Keratinocyte (primary cell): ENCODE measurements around the gene EPB41.

ENCODE experiments used
- EZH2 ChIP-seq: IDR thresholded peaks from one replicate; pipeline ENCODE4 v1.6.1; 2012; ENCODE audit warnings: inconsistent platforms, mild to moderate bottlenecking, low read length, moderate library complexity
- TF ChIP-seq, protein P1 (sequence below), 3 experiments: IDR thresholded peaks in 1 of 3; conservative IDR thresholded peaks in 1 of 3; optimal IDR thresholded peaks in 1 of 3; 2 replicates in 2 of 3; 3 replicates in 1 of 3; pipeline versions ENCODE3 to v1.5.1; 2011; ENCODE audit warnings: low read length in 3 of 3, mild to moderate bottlenecking in 3 of 3, moderate library complexity in 2 of 3, control low read depth in 1 of 3, inconsistent platforms in 1 of 3; ENCODE audit not compliant: insufficient read depth in 2 of 3; ENCODE audit errors: extremely low read depth in 1 of 3

DNA sequence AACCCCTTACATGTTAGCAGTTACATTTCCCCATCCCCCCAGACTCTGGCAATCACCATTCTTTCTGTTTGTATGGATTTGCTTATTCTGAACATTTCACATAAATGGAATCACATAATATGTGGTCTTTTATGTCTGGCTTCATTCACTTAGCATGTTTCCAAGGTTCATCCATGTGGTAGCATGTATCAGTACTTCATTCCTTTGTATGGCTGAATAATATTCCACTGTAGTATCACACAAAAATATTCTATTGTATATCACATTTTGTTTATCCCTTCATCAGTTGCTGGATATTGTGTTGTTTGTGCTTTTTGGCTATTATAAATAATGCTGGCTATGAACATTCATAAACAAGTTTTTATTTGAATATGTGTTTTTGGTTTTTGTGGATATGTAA, 22.2 kb downstream of the EPB41 start:
- TF ChIP-seq, protein P1, sequence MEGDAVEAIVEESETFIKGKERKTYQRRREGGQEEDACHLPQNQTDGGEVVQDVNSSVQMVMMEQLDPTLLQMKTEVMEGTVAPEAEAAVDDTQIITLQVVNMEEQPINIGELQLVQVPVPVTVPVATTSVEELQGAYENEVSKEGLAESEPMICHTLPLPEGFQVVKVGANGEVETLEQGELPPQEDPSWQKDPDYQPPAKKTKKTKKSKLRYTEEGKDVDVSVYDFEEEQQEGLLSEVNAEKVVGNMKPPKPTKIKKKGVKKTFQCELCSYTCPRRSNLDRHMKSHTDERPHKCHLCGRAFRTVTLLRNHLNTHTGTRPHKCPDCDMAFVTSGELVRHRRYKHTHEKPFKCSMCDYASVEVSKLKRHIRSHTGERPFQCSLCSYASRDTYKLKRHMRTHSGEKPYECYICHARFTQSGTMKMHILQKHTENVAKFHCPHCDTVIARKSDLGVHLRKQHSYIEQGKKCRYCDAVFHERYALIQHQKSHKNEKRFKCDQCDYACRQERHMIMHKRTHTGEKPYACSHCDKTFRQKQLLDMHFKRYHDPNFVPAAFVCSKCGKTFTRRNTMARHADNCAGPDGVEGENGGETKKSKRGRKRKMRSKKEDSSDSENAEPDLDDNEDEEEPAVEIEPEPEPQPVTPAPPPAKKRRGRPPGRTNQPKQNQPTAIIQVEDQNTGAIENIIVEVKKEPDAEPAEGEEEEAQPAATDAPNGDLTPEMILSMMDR (optimal IDR thresholded peaks at IDR 0.05 in 1 of 3, IDR thresholded peaks at IDR 0.05 in 1 of 3, conservative IDR thresholded peaks at IDR 0.05 in 1 of 3; ENCODE audit: extremely low read depth in 1 of 3, insufficient read depth in 2 of 3, low read length in 3 of 3): no peak
- TF ChIP-seq EZH2: no peak
